GM19467 (cell line): ENCODE measurements around the gene PBX1.
"Not testable (repeated sequence)": the region's sequence is repeated elsewhere in the genome, so short reads cannot be mapped to it uniquely, and the experiment has no call there.

Experiments
- ATAC-seq: cut with Tn5 transposase; IDR thresholded peaks from one replicate; pipeline ENCODE4 v1.9.1; 2021; ENCODE audit warnings: mild to moderate bottlenecking, moderate library complexity; ENCODE audit not compliant: unreplicated experiment

Gene PBX1

GRCh38 chr1:164558461-164559341, at the start of gene PBX1:
TSS of gene PBX1 (plus strand) at chr1:164559184.
- peak; percentile 100 for ATAC-seq

DNA sequence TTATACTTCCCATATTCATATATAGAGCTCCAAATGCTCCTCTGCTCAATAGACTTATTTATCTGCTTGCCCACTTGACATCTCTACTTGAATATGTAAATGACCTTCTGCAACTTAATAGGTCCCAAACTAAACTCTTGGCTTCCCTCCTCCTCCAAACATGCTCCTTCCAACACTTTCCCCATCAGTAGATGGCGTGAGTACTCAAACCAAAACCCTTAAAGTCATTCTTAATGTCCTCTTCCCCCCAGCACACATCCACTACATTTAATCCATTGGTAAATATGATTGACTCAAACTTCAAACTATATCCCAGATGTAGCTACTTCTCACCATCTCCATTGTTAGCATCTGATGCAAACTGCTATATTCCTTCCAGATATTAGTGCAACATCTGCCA, 48.5 kb upstream of the PBX1 start:
- ATAC-seq = no peak

DNA sequence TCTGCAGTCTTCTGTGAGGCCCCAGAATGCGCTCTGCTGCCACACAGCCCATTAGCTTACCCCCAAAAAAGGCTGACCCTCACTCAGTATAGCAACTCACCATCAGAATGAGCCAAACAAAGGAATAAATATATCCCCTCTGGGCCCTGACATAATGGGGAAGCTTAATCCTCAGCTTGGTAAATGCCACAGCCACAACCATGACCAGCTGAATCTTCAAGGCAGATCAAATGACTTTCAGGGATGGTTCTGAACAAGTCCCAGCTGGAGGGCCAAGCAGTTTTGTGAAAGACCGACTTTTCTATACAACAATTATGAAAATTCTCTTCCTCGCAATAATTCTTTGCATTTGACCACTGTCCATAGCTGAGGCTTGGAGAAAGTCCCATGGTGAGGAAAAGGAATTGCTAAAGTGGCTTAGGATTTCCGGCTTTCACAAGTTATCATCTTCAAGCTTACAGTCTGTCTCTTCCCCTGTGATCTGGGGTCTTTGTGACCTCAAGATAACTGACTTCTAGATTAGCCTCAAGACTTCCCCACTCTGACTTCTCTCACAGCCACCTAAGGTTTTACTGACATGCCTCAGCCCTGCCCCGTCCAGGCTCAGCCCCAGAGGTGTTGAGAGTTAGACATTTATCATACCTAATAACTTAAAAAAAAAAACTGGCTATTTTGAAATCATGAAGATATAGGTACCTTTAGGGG, 47.8 kb upstream of the PBX1 start:
- ATAC-seq = no peak

GRCh38 chr1:164515231-164515630, 43.8 kb upstream of the PBX1 start:
- ATAC-seq = no peak

- no peak for ATAC-seq
Observed at GRCh38 chr1:164515711-164516331, 43.2 kb upstream of the PBX1 start.

- no peak for ATAC-seq
Observed at GRCh38 chr1:164516591-164516990, 42.4 kb upstream of the PBX1 start.

- no peak for ATAC-seq
Observed at GRCh38 chr1:164518692-164519332, 40.2 kb upstream of the PBX1 start.

DNA sequence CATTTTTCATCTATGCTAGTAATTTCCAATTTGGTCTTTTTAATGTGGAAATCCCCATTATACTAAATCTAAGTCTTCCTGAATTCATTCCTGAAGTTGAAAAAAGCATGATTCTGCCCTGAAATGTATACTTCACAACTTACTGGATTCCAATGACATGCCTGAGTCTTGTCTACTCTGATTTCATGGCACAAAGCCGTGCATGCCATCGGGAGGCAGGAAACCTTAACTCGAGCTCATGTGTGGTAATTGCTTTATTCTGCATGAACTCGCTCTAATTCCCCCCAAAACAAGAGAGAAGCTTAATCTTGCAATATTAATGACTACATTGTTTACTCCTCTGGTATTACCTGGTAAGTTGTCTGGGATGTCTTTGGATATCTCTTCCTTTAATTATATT, 39.6 kb upstream of the PBX1 start:
- ATAC-seq = no peak

GRCh38 chr1:164524810-164525209, 34.2 kb upstream of the PBX1 start:
- no peak for ATAC-seq

DNA sequence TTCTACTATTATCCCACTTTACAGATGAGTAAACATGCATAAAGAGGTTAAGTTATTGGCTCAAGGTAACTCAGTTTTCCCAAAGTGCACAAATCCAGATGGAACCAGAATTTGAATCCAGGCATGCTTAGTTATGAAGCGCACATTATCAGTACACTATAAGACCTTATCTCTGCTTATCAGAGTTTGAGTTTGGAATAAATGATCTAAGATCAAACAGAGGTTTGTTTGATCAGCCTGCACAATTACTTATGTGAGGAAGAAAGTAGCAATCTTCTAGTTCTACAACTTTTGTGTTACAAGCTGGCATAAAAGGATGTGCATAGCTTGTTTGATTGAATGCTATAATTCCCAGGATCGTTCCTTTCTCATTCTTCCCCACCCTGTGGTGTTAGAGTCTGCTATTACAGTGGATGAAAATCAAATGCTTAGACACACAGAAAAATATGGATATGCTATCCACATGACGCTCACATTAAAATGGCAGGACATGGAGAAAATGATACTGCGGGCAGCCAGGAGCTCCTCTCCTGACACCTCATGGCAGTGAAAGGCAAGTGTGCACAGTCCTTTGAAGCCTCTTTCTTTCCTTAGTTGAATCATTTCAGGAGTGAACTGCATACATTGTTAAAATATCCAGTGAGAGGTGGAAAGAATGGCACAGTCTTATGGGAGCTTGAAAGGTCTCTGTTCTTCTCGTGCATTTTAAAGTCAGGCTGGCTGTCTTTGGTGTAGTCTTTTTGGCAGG, 23.9 kb upstream of the PBX1 start:
- ATAC-seq = no peak

DNA sequence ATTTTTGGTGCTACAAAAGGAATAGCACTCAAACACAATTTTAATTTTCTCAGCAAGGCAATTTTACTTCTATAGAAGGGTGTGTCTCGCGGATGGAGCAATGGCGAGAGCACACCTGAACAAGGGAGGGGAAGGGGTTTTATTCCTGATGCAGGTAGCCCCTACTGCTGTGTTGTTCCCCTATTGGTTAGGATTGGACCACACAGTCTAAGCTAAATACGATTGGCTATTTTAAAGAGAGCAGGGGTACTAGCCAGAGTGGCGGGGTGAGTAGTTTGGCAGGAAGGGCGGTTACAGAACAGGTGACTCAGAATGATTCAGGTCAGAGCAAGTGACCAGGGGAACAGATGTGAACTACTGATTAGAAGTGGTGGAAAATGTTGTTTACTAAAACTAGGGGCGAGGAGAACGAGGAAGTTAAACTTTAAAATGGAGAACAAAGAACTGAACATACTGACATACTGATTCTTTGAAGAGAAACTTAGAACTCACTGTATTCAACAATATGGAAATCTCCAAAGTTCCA, 6.5 kb upstream of the PBX1 start:
- not testable (repeated sequence) for ATAC-seq

DNA sequence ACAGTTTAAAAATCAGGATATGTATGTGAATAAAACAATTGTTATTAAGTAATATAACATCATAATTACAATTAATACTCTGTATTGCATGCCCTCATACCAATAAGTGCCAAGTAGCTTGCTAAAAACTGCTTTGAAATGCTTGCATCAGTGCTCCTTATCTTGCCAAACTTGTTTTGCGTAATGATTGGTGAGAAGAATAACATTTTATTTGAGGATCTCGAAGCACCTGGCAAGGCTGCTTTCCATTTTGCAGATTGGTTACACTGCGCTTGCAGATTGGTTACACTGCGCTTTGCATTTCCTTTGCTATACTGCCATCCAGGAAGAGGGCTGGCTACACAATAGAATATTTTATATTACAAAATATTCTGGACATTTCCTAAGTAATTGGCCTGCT, 1.7 kb upstream of the PBX1 start:
- no peak for ATAC-seq

DNA sequence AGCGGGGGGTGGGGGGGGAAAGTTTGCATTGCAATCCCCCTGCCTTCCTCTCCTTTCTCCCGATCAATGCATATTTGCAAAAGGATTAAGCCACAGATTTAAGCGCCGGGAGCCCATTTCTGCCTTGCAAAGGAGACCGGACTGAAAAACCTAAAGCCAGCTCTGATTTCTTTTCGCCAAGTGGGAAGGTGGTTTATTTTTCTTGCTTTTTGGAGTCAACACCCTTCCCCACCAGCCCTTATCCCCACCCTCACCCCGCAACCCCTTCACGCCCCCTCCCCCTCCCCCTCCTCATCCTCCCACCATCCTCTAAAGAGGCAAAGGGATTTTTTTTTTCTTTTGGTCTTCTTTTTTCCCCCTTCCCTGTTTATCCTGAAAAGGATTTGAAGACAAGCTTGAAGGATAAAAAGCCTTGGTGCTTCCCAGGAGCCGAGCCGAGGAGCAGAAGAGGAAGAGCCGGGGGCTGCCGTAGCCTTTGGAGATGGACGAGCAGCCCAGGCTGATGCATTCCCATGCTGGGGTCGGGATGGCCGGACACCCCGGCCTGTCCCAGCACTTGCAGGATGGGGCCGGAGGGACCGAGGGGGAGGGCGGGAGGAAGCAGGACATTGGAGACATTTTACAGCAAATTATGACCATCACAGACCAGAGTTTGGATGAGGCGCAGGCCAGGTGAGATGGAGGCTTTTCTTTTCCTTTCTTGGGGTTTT, 513 bp downstream of the PBX1 start:
- ATAC-seq = no peak

DNA sequence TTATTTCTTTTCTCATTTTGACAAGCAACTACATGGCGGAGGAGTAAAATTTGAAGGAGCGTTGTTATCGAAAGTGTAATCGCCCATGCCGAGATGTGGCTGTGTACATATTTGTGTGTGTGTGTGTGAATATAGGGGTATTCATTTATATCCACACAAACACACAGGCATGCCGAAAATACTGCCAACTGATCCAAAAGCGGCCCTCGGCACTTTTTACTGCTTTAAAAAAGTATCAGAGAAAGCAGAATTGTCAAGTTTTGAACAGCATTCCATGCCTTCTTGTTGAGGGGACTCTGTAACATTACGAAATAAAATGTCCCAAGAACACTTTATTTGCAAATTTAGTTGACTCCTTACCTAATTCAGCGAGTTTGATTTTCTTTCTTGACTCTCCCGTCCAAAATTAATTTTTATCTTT, 1.1 kb downstream of the PBX1 start:
- no peak for ATAC-seq

GRCh38 chr1:164560556-164560955, 1.6 kb downstream of the PBX1 start:
- no peak for ATAC-seq

GRCh38 chr1:164561007-164561406, 2.0 kb downstream of the PBX1 start:
- no peak for ATAC-seq

DNA sequence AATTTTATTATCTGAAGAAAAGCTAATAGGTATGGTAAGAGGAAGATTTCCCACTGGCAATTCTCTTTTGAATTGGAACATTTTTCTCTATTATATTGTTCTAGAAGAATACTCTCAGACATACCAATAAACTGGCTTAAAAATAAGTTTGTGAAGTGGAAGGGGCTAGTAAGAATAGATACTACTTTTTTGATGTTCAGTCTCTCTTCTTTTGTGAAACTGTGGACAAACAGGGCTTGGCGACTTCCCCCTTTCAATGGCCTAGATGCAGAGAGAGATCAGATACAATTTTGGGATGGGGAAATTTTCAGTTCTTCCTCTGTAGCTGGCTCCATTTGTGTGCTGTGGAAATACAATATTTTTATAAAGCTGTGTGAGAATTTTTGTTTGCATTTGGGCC, 2.5 kb downstream of the PBX1 start:
- ATAC-seq = no peak

- no peak for ATAC-seq
Observed at GRCh38 chr1:164562061-164562460, 3.1 kb downstream of the PBX1 start.

- ATAC-seq = no peak
Observed at GRCh38 chr1:164562511-164562910, 3.5 kb downstream of the PBX1 start.
